Natural killer cell (primary cell): ENCODE measurements around the gene PALLD. TPM values are rescaled to one million over a fixed set of nuclear protein-coding genes. Genes with fewer than 3 reads are reported as not detected.

Source experiments
- ATAC-seq, 3 donors: fragments of 150-1000 bp in 2 of 3; fragments of 200-7000 bp in 1 of 3; cut with Tn5 transposase; 1 replicate in 1 of 3; 2 replicates in 2 of 3; pipeline ENCODE4 v1.10.0; 2021; ENCODE audit warnings: mild to moderate bottlenecking in 2 of 3, moderate library complexity in 2 of 3
- DNase-seq, 2 donors: peaks; one replicate each; pipeline versions ENCODE4 v3.0.0 to v3.0.0-alpha.2; 2013 to 2021; ENCODE audit warnings: mixed read lengths in 1 of 2
- H3K27ac ChIP-seq: one replicate; pipeline ENCODE4 v1.5.1; 2013; ENCODE audit warnings: mild to moderate bottlenecking, low read length
- H3K27me3 ChIP-seq: one replicate; pipeline ENCODE4 v1.6.1; 2013; ENCODE audit warnings: low read length; ENCODE audit not compliant: control insufficient read depth, insufficient read depth
- H3K36me3 ChIP-seq: one replicate; pipeline ENCODE4 v1.6.1; 2013; ENCODE audit warnings: low read length; ENCODE audit not compliant: control insufficient read depth, insufficient read depth
- H3K4me1 ChIP-seq: one replicate; pipeline ENCODE4 v1.6.1; 2013; ENCODE audit warnings: low read length; ENCODE audit not compliant: control insufficient read depth, insufficient read depth
- H3K4me3 ChIP-seq: one replicate; pipeline ENCODE4 v1.5.1; 2013; ENCODE audit warnings: low read length
- H3K9me3 ChIP-seq: one replicate; pipeline ENCODE4 v1.6.1; 2013; ENCODE audit warnings: low read length; ENCODE audit not compliant: control insufficient read depth, insufficient read depth
- H3K27ac Mint-ChIP-seq, 2 donors: one replicate each; pipeline ENCODE4 v1.8.0; 2022; ENCODE audit warnings: mild to moderate bottlenecking in 2 of 2, mixed read lengths in 2 of 2, moderate library complexity in 1 of 2
- H3K27me3 Mint-ChIP-seq, 2 donors: one replicate each; pipeline ENCODE4 v1.8.0; 2022; ENCODE audit warnings: low read depth in 2 of 2, mixed read lengths in 2 of 2
- H3K36me3 Mint-ChIP-seq: one replicate; pipeline ENCODE4 v1.8.0; 2022; ENCODE audit warnings: mixed read lengths
- H3K4me1 Mint-ChIP-seq, 2 donors: one replicate each; pipeline ENCODE4 v1.8.0; 2022; ENCODE audit warnings: mixed read lengths in 2 of 2
- H3K4me3 Mint-ChIP-seq: one replicate; pipeline ENCODE4 v1.8.0; 2022; ENCODE audit warnings: mild to moderate bottlenecking, moderate library complexity, mixed read lengths
- H3K9me3 Mint-ChIP-seq, 2 donors: one replicate each; pipeline ENCODE4 v1.8.0; 2022; ENCODE audit warnings: mixed read lengths in 2 of 2
- WGBS: methylation state at CpG from one replicate; pipeline ENCODE4 v1.1.7; 2013; ENCODE audit warnings: missing lambda C conversion rate; ENCODE audit not compliant: insufficient coverage; 5-methylcytosine and 5-hydroxymethylcytosine counted together
- intact Hi-C: fragments of 100-400 bp; cut with micrococcal nuclease; formaldehyde crosslinking; loops from one replicate; pipeline ENCODE4 v1.14.2; 2022
- total RNA-seq, 4 donors: library from RNA; stranded (reverse); fragments of 120-200 nt in 1 of 4; gene quantifications; one replicate each; pipeline versions ENCODE4 v1.2.3 to v1.2.4, GENCODE V29; 2013 to 2022
- TF ChIP-seq, protein P1 (sequence below): fragments of 200-600 bp; IDR thresholded peaks from one replicate; pipeline ENCODE4 v1.8.0; 2022; ENCODE audit warnings: antibody characterized with exemption

Gene PALLD
- total RNA-seq, 3 donors from 2014 or later (not counting 1 experiment from before 2014, with no cell fraction given): 15.1 to 25.4 (median 22.8) TPM

DNA sequence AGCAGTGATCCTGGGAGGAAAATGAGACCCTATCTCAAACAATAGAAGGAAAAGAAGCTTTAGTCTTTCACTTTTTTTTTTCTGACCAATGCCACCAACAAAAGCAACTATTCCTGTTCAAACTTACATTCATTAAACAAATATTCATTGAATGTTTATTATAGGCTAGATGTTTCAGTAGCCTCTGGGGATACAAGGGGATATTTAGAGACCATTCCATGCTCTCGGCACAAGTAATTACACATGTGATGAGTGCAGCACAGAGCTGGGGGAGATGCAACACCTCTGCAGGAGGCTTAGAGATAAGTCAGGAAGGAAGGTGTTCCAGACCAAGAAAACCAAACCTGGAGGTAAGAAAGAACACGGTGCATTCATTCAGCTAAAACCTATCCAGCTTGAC is 68.3 kb downstream of the PALLD start:
- ATAC-seq: no peak
- H3K27me3 ChIP-seq: no peaks in the 10 kb centered on the region
- H3K9me3 Mint-ChIP-seq: no peaks in the 10 kb centered on the region
- WGBS: 92% methylated on average over 2 of the region's 2 CpGs
- no peak for DNase-seq
- H3K9me3 ChIP-seq: no peaks in the 10 kb centered on the region
- intact Hi-C loops: no loop called here
- H3K36me3 ChIP-seq: no peaks in the 10 kb centered on the region
- no peak overlapping the region for H3K27ac ChIP-seq
- H3K4me3 ChIP-seq: no peak overlapping the region
- H3K27me3 Mint-ChIP-seq: peaks cover 6 to 9% of the 10 kb centered on the region in 2 donors
- no peaks in the 10 kb centered on the region for H3K4me1 ChIP-seq
- TF ChIP-seq, protein P1, sequence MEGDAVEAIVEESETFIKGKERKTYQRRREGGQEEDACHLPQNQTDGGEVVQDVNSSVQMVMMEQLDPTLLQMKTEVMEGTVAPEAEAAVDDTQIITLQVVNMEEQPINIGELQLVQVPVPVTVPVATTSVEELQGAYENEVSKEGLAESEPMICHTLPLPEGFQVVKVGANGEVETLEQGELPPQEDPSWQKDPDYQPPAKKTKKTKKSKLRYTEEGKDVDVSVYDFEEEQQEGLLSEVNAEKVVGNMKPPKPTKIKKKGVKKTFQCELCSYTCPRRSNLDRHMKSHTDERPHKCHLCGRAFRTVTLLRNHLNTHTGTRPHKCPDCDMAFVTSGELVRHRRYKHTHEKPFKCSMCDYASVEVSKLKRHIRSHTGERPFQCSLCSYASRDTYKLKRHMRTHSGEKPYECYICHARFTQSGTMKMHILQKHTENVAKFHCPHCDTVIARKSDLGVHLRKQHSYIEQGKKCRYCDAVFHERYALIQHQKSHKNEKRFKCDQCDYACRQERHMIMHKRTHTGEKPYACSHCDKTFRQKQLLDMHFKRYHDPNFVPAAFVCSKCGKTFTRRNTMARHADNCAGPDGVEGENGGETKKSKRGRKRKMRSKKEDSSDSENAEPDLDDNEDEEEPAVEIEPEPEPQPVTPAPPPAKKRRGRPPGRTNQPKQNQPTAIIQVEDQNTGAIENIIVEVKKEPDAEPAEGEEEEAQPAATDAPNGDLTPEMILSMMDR: no peak
- H3K36me3 Mint-ChIP-seq: no peaks in the 10 kb centered on the region
- no peaks in the 10 kb centered on the region for H3K4me1 Mint-ChIP-seq
- H3K4me3 Mint-ChIP-seq: no peak overlapping the region
- H3K27ac Mint-ChIP-seq: no peak overlapping the region

DNA sequence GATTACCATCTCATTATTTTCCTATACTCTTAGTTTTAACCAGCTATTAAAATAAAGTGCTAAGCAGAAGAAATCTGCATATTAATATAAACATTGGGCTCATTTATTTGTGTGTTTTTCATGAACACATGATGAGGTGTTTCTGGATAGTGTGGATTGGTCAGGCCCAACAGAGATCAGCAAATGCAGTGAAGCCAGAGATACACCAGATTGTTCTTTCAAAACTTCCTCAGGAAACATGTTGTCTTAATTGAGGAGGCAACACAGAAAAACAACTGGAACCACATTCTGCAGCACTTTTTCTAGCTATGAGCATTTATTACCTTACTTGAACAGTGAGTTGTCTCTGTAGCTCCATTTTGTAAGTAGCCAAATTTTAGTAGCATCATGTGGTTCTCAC is 69.9 kb downstream of the PALLD start:
- TF ChIP-seq, protein P1: no peak
- H3K4me3 ChIP-seq: no peak overlapping the region
- H3K27ac ChIP-seq: no peak overlapping the region
- no peaks in the 10 kb centered on the region for H3K4me1 ChIP-seq
- H3K27me3 ChIP-seq: no peaks in the 10 kb centered on the region
- no peaks in the 10 kb centered on the region for H3K36me3 Mint-ChIP-seq
- no peaks in the 10 kb centered on the region for H3K36me3 ChIP-seq
- H3K9me3 Mint-ChIP-seq: no peaks in the 10 kb centered on the region
- H3K27me3 Mint-ChIP-seq: peaks cover 6 to 9% of the 10 kb centered on the region in 2 donors
- no peak overlapping the region for H3K4me3 Mint-ChIP-seq
- H3K9me3 ChIP-seq: no peaks in the 10 kb centered on the region
- no peaks in the 10 kb centered on the region for H3K4me1 Mint-ChIP-seq
- no peak overlapping the region for H3K27ac Mint-ChIP-seq
- ATAC-seq: no peak
- intact Hi-C loops: no loop called here
- DNase-seq: no peak

DNA sequence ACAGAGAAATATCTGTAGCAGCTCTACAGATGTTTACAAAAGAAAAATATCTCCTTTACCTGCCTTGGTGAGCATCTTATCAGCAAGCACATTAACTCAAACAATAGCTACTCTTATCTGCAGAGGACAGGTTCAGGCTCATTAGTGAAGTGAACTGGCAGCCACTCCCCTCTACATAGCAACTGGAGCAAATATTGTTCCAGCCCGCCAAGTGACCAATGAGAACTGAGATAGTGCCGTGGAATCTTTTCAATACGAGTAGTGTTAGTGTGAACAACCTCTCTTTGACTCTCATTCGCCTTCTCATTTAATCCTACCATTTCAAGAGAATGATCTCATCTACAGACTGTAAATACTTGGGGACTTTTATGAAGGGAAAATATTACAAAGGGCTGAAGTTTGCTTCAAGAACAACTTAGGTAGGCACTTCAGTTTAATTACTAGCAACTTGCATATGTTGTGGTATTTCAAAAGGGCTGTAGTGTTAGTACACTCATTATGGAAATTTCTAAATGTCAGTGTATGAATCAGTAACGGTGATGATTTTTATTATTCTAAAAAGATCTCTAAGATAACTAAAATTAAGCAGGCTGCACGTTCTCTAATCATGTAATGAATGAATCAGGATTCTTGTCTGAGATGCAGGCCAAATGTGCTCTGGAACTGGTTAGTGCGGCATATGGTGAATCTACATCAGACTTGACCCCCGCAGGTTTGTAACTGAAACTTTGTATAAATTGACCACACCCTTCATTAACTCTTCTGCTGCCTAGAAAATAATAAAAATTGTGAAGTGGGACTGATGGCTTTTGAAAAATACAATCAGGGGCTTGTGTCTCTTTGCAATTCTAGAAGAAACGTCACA is 72.4 kb downstream of the PALLD start:
- H3K9me3 Mint-ChIP-seq: no peaks in the 10 kb centered on the region
- H3K36me3 Mint-ChIP-seq: no peaks in the 10 kb centered on the region
- no peak overlapping the region for H3K27ac ChIP-seq
- H3K4me3 ChIP-seq: no peak overlapping the region
- no peaks in the 10 kb centered on the region for H3K36me3 ChIP-seq
- H3K9me3 ChIP-seq: no peaks in the 10 kb centered on the region
- 80% methylated on average over 6 of the region's 9 CpGs for WGBS
- H3K27ac Mint-ChIP-seq: no peak overlapping the region
- no peak for ATAC-seq
- no peak for DNase-seq
- no peaks in the 10 kb centered on the region for H3K4me1 Mint-ChIP-seq
- TF ChIP-seq, protein P1: no peak
- H3K27me3 Mint-ChIP-seq: peaks cover 3 to 6% of the 10 kb centered on the region in 2 donors
- H3K27me3 ChIP-seq: no peaks in the 10 kb centered on the region
- no peaks in the 10 kb centered on the region for H3K4me1 ChIP-seq
- no peak overlapping the region for H3K4me3 Mint-ChIP-seq
- intact Hi-C loops: no loop called here

DNA sequence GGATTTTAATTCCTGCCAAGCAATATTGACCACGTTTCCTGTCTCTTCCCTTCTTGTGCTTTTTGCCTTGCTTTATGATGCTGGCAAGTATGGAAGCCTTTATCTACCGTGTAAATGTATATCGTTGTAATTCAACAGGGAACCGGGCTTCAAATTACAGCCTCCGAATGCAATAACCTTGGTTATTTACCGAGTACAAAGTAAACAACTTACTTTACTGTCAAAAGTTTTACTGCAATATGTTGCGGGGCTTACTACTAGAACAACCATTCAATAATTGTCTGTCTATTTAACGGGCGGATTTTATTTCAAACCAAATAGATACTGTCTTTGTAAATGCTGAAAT is 73.1 kb downstream of the PALLD start:
- no peaks in the 10 kb centered on the region for H3K4me1 ChIP-seq
- Mint-ChIP-seq H3K9me3 (no peaks in the 10 kb centered on the region), H3K36me3 (no peaks in the 10 kb centered on the region), H3K4me1 (no peaks in the 10 kb centered on the region), H3K27me3 (peaks cover 3 to 6% of the 10 kb centered on the region in 2 donors), H3K27ac (no peak overlapping the region), H3K4me3 (no peak overlapping the region)
- ATAC-seq (no peak), DNase-seq (no peak)
- no peaks in the 10 kb centered on the region for H3K27me3 ChIP-seq
- intact Hi-C loops: no loop called here
- no peaks in the 10 kb centered on the region for H3K9me3 ChIP-seq
- WGBS: 92% methylated on average over 9 of the region's 9 CpGs
- no peaks in the 10 kb centered on the region for H3K36me3 ChIP-seq
- H3K27ac ChIP-seq: no peak overlapping the region
- TF ChIP-seq, protein P1: no peak
- H3K4me3 ChIP-seq: no peak overlapping the region
